ENCODE measurements around the gene NIFK.

- TF ChIP-seq CTCF (IDR thresholded peaks at IDR 0.05) (no peak), POLR2A (IDR thresholded peaks at IDR 0.05; ENCODE audit: low read depth) (no peak), EP300 (IDR thresholded peaks at IDR 0.05) (no peak), POLR2AphosphoS5 (IDR thresholded peaks at IDR 0.05) (no peak)
These were observed 574 bp downstream of the NIFK start for GRCh38 chr2:121736140-121736461.
